ENCODE data around the gene ISCA1. TPM values are rescaled to one million over a fixed set of nuclear protein-coding genes. Genes with fewer than 3 reads are reported as not detected.

ISCA1 gene
- total RNA-seq, 4 donors from 2014 or later, result 50.6 to 67.4 (median 55.6) TPM

- no peak for ATAC-seq (ENCODE audit: low FRiP score)
- no peak for DNase-seq (ENCODE audit: low spot score)
- no peak for TF ChIP-seq CTCF (IDR thresholded peaks at IDR 0.05)
Measured at GRCh38 chr9:86275962-86276361, 6.4 kb downstream of the ISCA1 start.

DNA sequence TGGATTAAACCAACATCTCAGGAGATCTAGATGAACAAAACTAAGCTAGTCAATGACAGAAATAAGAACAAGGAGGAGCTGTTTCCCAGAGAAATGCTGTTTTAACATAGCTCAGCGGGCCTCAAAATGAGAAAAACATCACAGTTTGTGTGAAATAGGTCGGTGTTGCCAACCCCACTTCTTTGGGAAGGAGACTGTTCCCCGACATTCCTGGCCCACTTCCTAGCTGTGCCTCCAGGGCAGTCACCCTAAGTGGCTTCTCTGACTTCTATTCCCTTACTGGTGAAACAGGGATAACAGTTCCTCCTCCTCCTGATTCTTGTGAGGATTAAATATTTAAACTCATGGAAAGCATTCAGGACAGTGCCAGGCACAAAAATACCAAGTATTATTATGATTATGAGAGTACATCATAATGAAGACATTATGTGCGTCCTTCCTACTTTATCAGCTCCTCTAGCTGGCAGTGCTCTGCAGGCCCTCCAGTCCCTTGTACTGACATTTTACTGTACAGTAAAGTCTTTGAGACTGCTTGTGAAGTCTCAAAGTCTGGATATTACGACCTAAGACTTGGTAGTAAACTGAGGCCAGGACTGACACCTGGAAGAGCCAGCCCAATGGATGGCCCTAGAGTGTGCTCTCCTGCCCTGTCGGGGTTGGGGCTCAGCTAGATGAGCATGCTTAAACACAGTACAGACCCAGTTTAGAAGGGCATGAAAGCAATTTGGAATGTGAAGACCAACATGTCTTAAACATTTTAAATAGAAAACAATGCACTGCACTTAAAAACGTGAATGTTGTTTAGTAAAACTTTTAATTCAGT, 7.3 kb downstream of the ISCA1 start:
- ATAC-seq (ENCODE audit: low FRiP score), result peak; percentile 28
- DNase-seq (ENCODE audit: low spot score), result no peak
- no peak for TF ChIP-seq CTCF (IDR thresholded peaks at IDR 0.05)

- TF ChIP-seq CTCF (IDR thresholded peaks at IDR 0.05), result no peak
- DNase-seq (ENCODE audit: low spot score), result no peak
- ATAC-seq (ENCODE audit: low FRiP score), result no peak
Measured at GRCh38 chr9:86272221-86272620, 10.1 kb downstream of the ISCA1 start.

GRCh38 chr9:86263876-86264275, 18.5 kb downstream of the ISCA1 start:
- ATAC-seq (ENCODE audit: low FRiP score), result no peak
- no peak for TF ChIP-seq CTCF (IDR thresholded peaks at IDR 0.05)
- no peak for DNase-seq (ENCODE audit: low spot score)

DNA sequence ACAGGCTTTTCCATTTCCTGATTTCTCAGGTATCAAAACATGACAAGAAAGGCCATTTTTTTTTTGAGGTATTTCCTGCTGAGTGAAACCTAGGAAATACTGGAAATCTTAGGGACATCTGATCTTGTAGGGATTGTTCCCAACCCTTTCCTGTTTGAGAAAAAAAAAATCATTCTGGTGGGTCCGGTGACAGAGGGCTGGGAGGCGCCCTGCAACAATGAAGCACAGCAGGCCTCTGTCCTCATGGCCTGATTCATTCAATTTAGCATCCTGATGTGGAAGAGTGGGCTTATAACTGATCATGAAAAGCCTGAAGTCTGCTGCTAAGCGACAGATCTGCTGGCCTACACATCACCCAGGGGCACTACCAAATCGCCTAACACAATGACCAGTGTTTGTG, 19.8 kb downstream of the ISCA1 start:
- no peak for TF ChIP-seq CTCF (IDR thresholded peaks at IDR 0.05)
- no peak for DNase-seq (ENCODE audit: low spot score)
- no peak for ATAC-seq (ENCODE audit: low FRiP score)

DNA sequence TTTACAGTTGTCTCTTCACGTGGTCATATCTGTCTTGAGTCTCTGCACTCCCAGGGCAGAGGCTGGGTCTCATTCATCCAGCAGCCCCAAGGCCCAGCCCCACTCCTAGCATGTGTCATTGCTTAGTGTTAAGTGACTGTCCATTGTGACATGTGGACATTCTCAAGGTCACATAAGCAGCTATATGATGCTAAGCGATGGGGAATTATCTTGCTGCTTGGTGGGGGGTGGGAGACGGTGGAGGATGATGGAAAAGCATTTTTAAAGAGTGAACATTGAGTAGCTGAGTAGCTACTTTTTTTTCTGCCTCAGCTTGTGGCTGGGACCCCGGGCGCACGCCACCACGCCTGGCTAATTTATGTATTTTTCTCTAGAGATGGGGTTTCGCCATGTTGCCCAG, 22.8 kb downstream of the ISCA1 start, which contains the start of gene C9orf153:
C9orf153 (minus strand) TSS at position 101 of the 400 bp plus-strand sequence. CDS start 30,054 bp downstream, outside the sequence.
- DNase-seq (ENCODE audit: low spot score) (no peak), ATAC-seq (ENCODE audit: low FRiP score) (no peak)
- no peak for TF ChIP-seq CTCF (IDR thresholded peaks at IDR 0.05)

- DNase-seq (ENCODE audit: low spot score) (no peak), ATAC-seq (ENCODE audit: low FRiP score) (no peak)
- no peak for TF ChIP-seq CTCF (IDR thresholded peaks at IDR 0.05)
Measured at GRCh38 chr9:86257391-86257790, 24.9 kb downstream of the ISCA1 start.

All from omental fat pad (tissue), 4 donors.